Measurements from ENCODE around the gene RASA4B.

DNA sequence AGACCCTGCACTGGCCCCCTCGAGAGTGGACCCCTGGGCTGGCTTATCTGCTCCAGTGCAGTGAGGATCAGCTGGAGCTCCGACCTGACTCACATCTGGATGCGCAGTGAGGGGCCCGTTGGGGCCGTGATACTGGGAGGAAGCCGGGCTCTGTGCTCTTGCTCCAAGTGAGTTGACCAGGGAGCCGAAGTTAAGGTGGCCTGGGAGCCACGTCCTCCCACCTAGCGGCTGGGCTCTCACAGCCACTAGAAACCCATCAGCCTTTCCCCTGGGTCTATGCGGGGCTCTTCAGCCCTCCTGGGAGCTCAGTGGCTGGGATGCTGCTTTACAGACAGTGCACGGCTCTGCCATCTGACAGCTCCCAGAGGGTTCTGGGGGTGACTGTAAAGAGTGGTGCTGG, 62.0 kb downstream of the RASA4B start:
- TF ChIP-seq CTCF (IDR thresholded peaks at IDR 0.05) (no peak), POLR2AphosphoS5 (IDR thresholded peaks at IDR 0.05) (no peak)

Measured in suprapubic skin (tissue), 3 donors.